Thoracic aorta (tissue), 2 donors: Measurements from ENCODE around the gene HOXD8. TPM values are rescaled to one million over a fixed set of nuclear protein-coding genes. Genes with fewer than 3 reads are reported as not detected.

ENCODE experiments used
- ATAC-seq: fragments of 150-250 bp; one replicate; pipeline ENCODE4 v1.8.0; 2017; ENCODE audit warnings: low read depth; ENCODE audit not compliant: insufficient number of reproducible peaks, low FRiP score
- DNase-seq: peaks from one replicate; pipeline ENCODE4 v3.0.0-alpha.2; 2020; ENCODE audit warnings: low spot score
- H3K27ac ChIP-seq, 2 donors: fragments of 200-600 bp; sonication (generic); 1 replicate in 1 of 2; 2 replicates in 1 of 2; pipeline ENCODE4 v1.5.1; 2016; ENCODE audit warnings: mild to moderate bottlenecking in 2 of 2, moderate library complexity in 2 of 2
- H3K27me3 ChIP-seq: fragments of 200-600 bp; sonication (generic); replicated peaks from 2 replicates; pipeline ENCODE4 v1.6.0; 2016; ENCODE audit warnings: mild to moderate bottlenecking; ENCODE audit not compliant: insufficient read depth
- H3K36me3 ChIP-seq: fragments of 200-600 bp; sonication (generic); one replicate; pipeline ENCODE4 v1.5.1; 2016
- H3K4me1 ChIP-seq, 2 donors: fragments of 200-600 bp; sonication (generic); 1 replicate in 1 of 2; 2 replicates in 1 of 2; pipeline versions ENCODE4 v1.5.1 to v1.6.0; 2016; ENCODE audit warnings: low read depth in 2 of 2, mild to moderate bottlenecking in 1 of 2; ENCODE audit not compliant: control insufficient read depth in 1 of 2
- H3K4me3 ChIP-seq: fragments of 200-600 bp; sonication (generic); 2 replicates; pipeline ENCODE4 v1.5.1; 2016; ENCODE audit warnings: mild to moderate bottlenecking
- H3K9me3 ChIP-seq: fragments of 200-600 bp; sonication (generic); 2 replicates; pipeline ENCODE4 v1.5.1; 2016
- total RNA-seq, 2 donors: library from RNA; depleted of rRNA; stranded (reverse); fragments of >200 nt; gene quantifications; one replicate each; pipeline versions ENCODE4 v1.1.0 to v1.2.3, GENCODE V29; 2016
- TF ChIP-seq, protein P1 (sequence below): fragments of 200-600 bp; sonication (generic); IDR thresholded peaks from one replicate; pipeline ENCODE4 v1.5.1; 2019; ENCODE audit warnings: antibody characterized with exemption

HOXD8 gene
- total RNA-seq, 2 donors from 2014 or later: 3.9 to 11.2 TPM

DNA sequence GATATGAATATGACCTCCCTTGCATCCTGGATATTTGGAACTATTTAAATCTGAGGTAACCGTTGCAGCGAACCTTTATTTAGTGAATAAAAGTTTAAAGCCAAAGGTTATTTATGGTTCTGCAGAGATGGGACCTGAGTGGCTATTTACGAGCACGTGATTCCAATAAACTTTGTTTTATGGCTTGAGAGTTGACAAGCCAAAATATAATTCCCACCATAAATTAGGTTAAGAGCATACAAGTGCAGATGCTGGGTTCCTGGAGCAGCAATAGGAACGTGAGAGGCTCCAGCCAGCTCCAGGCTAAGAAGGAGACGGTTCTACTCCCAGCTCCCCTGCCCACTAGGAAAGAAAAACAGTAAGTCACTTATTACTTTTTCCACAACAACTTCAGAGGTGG lies 16.6 kb downstream of the HOXD8 start:
- H3K9me3 ChIP-seq: no peaks in the 10 kb centered on the region
- ATAC-seq (no peak), DNase-seq (no peak)
- TF ChIP-seq, protein P1, sequence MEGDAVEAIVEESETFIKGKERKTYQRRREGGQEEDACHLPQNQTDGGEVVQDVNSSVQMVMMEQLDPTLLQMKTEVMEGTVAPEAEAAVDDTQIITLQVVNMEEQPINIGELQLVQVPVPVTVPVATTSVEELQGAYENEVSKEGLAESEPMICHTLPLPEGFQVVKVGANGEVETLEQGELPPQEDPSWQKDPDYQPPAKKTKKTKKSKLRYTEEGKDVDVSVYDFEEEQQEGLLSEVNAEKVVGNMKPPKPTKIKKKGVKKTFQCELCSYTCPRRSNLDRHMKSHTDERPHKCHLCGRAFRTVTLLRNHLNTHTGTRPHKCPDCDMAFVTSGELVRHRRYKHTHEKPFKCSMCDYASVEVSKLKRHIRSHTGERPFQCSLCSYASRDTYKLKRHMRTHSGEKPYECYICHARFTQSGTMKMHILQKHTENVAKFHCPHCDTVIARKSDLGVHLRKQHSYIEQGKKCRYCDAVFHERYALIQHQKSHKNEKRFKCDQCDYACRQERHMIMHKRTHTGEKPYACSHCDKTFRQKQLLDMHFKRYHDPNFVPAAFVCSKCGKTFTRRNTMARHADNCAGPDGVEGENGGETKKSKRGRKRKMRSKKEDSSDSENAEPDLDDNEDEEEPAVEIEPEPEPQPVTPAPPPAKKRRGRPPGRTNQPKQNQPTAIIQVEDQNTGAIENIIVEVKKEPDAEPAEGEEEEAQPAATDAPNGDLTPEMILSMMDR: no peak
- no peak overlapping the region for H3K27ac ChIP-seq
- H3K27me3 ChIP-seq: no peaks in the 10 kb centered on the region
- H3K36me3 ChIP-seq: peaks cover 5% of the 10 kb centered on the region
- H3K4me3 ChIP-seq: no peak overlapping the region
- peaks cover 0 to under 1% of the 10 kb centered on the region in 2 donors for H3K4me1 ChIP-seq

DNA sequence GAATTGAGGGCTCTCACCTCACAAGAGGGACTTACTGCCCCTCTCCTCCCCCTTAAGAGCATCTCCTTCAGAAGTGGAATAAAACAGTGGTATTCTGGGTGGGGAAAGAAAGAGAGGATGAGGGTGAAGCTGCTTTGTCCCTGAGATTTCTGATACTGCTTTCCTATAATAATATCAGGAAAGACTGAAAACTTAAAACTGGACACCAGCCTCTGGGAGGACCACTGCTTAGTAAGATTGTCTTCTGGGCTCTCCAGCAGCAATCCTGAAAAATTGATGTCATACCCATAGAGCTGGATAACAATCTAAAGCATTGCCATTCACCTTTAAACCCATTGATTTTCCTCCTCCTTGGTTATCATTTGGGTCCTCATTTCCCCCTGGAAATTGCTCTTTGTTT lies 17.1 kb downstream of the HOXD8 start:
- peaks cover 5% of the 10 kb centered on the region for H3K36me3 ChIP-seq
- TF ChIP-seq, protein P1: no peak
- no peak overlapping the region for H3K27ac ChIP-seq
- DNase-seq: no peak
- H3K4me1 ChIP-seq: no peaks in the 10 kb centered on the region
- H3K9me3 ChIP-seq: no peaks in the 10 kb centered on the region
- no peak overlapping the region for H3K4me3 ChIP-seq
- no peak for ATAC-seq
- H3K27me3 ChIP-seq: no peaks in the 10 kb centered on the region

DNA sequence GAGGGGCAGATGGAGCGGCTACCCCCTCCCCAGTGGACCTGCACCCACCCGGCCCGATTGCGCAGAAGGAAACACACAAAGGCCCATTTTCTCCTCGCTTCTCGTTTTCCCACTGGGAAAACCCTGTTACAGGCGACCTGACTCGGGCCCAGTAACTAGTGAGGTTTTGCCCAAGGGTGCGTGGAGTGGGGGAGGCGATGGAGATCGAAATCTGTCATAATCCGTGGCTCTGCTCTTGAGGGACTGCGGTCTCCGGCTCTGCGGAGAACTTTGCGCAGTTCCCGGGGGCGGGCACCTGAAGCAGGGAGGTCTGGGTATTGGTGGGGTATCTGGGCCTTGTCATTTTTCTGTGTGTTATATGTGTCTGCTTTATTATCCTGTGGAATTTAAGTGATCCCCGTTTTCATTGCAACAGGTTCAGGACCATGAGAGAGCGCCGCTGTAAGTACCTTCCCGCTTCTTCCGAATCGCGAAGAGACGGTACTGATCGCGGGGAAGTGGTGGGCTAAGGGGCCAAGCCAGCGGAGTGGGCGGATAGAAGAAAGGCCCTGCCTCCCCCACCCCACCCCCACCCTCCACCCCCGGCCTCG lies 17.8 kb downstream of the HOXD8 start:
- TF ChIP-seq, protein P1: no peak
- Histone ChIP-seq H3K27me3 (no peaks in the 10 kb centered on the region), H3K36me3 (peaks cover 5% of the 10 kb centered on the region), H3K4me3 (no peak overlapping the region), H3K4me1 (no peaks in the 10 kb centered on the region), H3K9me3 (no peaks in the 10 kb centered on the region), H3K27ac (no peak overlapping the region)
- no peak for DNase-seq
- no peak for ATAC-seq

DNA sequence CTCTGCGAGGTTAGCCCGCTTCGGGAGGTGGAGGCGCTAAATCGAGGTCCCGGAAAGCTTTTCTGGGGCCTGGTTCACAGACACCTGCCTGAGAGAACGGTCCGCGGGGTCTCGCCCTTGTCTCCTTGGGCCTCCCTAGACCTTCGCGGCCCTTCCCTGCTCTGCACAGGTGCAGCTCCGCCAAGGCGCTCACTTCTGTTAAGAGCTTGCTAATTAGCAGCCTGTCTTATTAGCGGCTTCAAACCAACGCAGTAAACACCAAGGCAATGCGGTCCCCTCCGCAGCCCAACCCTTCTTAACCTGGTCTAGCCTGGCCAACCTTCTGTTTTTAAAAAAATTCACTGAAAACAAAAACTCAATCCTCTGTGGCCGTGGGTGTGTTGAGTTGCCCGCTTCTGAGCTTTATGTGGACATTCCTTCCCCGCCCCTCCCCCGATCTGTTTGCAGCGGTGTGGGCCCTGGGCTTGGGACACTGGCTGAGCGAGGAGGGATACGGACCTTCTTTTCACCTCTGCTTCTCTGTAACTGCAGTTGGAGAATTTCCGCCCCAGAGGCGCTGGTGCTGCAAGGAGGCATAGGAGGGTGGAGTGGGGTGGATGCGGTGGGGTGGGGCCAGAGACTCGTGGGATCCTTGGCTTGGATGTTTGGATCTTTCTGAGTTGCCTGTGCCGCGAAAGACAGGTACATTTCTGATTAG lies 18.4 kb downstream of the HOXD8 start:
- ATAC-seq: no peak
- no peak overlapping the region for H3K4me3 ChIP-seq
- H3K27ac ChIP-seq: no peak overlapping the region
- no peaks in the 10 kb centered on the region for H3K9me3 ChIP-seq
- TF ChIP-seq, protein P1: no peak
- H3K36me3 ChIP-seq: peaks cover 10% of the 10 kb centered on the region
- H3K27me3 ChIP-seq: no peaks in the 10 kb centered on the region
- H3K4me1 ChIP-seq: no peaks in the 10 kb centered on the region
- DNase-seq: no peak

DNA sequence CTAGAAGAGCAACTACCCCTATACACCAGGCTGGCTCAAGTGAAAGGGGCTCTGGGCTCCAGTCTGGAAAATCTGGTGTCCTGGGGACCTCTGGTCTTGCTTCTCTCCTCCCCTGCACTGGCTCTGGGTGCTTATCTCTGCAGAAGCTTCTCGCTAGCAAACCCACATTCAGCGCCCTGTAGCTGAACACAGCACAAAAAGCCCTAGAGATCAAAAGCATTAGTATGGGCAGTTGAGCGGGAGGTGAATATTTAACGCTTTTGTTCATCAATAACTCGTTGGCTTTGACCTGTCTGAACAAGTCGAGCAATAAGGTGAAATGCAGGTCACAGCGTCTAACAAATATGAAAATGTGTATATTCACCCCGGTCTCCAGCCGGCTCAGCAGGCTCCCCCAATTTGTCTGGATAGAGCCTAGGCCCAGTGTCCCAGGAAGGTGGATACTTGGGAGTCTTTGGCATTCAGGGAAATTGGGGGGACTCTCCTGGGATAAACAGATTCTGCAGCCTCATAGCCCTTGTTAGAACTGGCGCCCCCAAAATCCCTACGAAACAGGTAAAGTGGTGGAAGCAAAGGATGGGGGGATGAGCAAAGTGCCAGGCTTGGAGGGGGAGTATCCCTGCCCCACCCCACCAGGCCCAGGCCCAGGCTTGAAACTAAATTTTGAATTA lies 19.4 kb downstream of the HOXD8 start:
- Histone ChIP-seq H3K36me3 (peaks cover 10% of the 10 kb centered on the region), H3K4me3 (no peak overlapping the region), H3K4me1 (no peaks in the 10 kb centered on the region), H3K27ac (no peak overlapping the region), H3K27me3 (no peaks in the 10 kb centered on the region), H3K9me3 (no peaks in the 10 kb centered on the region)
- TF ChIP-seq, protein P1: no peak
- ATAC-seq (no peak), DNase-seq (no peak)
